ENCODE results near the gene FOXB1.
A peak's percentile ranks its signal among the peaks of the same experiment; 100 is the strongest.

The FOXB1 gene

GRCh38 chr15:60004009-60004845, at the start of gene FOXB1:
Gene FOXB1, plus strand, starts transcription at chr15:60004311. Its CDS starts 653 bp downstream, at chr15:60004964.
- no peak for DNase-seq (ENCODE audit: low read depth in 2 of 3, low spot score in 2 of 3)

GRCh38 chr15:59958288-59958687, 45.8 kb upstream of the FOXB1 start:
- no peak for DNase-seq (ENCODE audit: low read depth in 2 of 3, low spot score in 2 of 3)

GRCh38 chr15:59960318-59960717, 43.8 kb upstream of the FOXB1 start:
- DNase-seq (ENCODE audit: low read depth in 2 of 3, low spot score in 2 of 3) = no peak

DNA sequence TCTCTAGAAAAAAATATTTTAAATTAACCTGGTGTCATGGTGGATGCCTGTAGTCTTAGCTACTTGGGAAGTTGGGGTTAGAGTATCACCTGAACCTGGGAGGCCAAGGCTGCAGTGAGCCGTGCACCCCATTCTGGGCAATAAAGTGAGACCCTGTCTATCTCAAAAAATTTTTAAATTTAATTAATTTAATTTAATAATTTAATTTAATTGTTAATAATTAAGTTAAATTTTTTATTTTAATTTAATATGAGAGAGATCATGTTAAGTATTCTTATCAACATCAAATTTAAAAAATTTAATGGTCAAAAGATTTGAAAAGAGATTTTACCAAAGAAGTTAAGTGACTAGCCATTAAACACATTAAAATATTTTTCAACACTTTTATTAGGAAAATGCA, 40.8 kb upstream of the FOXB1 start:
- DNase-seq (ENCODE audit: low read depth in 2 of 3, low spot score in 2 of 3) = no peak

GRCh38 chr15:59963925-59964324, 40.2 kb upstream of the FOXB1 start:
- no peak for DNase-seq (ENCODE audit: low read depth in 2 of 3, low spot score in 2 of 3)

GRCh38 chr15:59965741-59966140, 38.4 kb upstream of the FOXB1 start:
- DNase-seq (ENCODE audit: low read depth in 2 of 3, low spot score in 2 of 3) = no peak

- no peak for DNase-seq (ENCODE audit: low read depth in 2 of 3, low spot score in 2 of 3)
Observed at GRCh38 chr15:59966262-59966661, 37.8 kb upstream of the FOXB1 start.

GRCh38 chr15:59968314-59968713, 35.8 kb upstream of the FOXB1 start:
- no peak for DNase-seq (ENCODE audit: low read depth in 2 of 3, low spot score in 2 of 3)

- no peak for DNase-seq (ENCODE audit: low read depth in 2 of 3, low spot score in 2 of 3)
Observed at GRCh38 chr15:59972241-59972640, 31.9 kb upstream of the FOXB1 start.

- no peak for DNase-seq (ENCODE audit: low read depth in 2 of 3, low spot score in 2 of 3)
Observed at GRCh38 chr15:59976480-59977271, 27.4 kb upstream of the FOXB1 start.

GRCh38 chr15:59991834-59992233, 12.3 kb upstream of the FOXB1 start:
- no peak for DNase-seq (ENCODE audit: low read depth in 2 of 3, low spot score in 2 of 3)

- DNase-seq (ENCODE audit: low read depth in 2 of 3, low spot score in 2 of 3) = no peak
Observed at GRCh38 chr15:59993041-59993750, 10.9 kb upstream of the FOXB1 start.

DNA sequence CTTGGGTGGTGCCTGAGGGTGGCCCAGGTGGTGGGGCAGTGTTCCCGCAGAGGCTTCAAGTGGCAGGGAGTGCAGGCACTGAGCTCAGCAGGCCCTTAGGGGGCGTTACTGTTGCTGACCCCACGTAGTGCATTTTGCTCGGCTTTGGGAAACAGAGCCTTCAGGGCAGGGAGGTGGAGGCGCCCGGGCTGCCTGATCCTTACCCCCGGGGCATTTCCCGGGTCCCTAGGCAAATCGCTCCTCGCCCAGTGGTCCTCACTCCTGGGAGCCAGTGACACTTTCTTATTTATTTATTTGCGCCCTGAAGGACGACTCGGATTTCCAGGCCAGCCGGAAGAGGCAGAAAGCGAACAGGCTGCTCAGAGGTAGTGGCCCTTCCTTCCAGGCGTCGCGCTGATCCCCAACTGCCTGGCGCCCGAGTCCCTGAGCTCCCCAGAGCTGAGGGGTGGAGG, 10.1 kb upstream of the FOXB1 start:
- DNase-seq (ENCODE audit: low read depth in 2 of 3, low spot score in 2 of 3) = no peak

- DNase-seq (ENCODE audit: low read depth in 2 of 3, low spot score in 2 of 3) = no peak
Observed at GRCh38 chr15:59994526-59994887, 9.6 kb upstream of the FOXB1 start.

DNA sequence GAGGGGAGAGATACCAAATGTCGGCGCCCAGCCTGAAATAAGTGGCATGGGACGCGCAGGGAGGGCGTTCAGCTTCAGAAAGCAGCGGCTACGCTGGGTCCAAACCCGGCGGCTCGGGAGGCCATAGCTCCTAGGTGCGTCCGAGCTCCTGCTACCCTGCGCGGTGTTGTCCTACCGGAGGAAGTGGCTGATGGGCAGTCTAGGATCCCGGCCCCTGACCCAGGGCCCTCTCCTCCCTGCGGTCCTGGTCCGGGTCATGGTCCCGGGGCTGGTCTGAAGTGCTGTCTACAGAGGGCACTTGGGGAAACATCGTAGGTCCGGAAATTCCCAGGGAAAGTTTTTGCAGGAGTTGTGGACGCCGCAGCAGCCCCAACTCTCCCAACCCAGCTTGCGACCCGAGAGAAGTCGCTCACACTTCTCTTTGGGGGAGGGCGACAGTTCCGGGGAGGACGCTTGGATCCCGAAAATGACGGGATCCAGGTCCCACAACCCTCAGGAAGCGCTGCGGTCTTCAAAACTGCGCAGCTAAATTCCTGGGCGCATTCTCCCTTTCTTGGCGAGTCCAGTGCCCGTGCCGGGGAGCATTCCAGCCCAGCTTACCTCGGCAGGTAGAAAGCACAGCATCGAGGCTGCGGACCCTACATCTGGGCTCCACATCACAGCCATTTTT, 9.1 kb upstream of the FOXB1 start:
- no peak for DNase-seq (ENCODE audit: low read depth in 2 of 3, low spot score in 2 of 3)

DNA sequence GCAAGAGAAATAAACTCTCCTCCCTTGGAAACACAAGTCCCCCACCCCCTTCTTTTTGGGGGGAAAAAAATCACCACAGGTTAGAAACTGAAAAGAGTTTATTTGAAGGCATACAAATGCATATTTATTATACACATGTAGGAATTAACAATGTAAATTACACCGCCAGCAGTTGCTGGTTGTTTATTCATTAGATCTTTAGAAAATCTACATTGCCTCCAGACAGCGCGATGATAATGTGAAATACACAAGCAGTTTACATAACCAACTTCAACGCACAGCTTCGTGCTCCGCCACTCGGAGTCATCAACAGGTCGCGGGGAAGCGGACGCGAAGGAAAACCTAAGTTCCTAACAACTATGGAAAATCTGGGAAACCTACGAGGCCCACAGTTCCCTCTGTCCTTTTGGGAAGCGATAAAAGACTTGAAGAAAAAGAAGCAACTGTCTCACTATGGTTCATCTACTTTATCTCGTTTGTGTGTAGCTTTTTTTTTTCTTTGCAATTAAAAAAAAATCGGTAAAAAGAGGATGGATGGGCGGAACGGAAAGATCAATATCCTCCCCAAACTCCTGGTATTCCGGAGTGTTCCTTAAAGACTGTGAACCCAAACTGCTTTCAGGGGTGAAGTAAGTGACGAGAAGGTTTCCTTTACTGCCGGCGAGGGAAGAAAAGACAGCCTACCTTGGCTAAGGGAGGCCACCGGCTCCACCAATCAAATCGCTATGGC, 8.4 kb upstream of the FOXB1 start:
- DNase-seq (ENCODE audit: low read depth in 2 of 3, low spot score in 2 of 3) = no peak

DNA sequence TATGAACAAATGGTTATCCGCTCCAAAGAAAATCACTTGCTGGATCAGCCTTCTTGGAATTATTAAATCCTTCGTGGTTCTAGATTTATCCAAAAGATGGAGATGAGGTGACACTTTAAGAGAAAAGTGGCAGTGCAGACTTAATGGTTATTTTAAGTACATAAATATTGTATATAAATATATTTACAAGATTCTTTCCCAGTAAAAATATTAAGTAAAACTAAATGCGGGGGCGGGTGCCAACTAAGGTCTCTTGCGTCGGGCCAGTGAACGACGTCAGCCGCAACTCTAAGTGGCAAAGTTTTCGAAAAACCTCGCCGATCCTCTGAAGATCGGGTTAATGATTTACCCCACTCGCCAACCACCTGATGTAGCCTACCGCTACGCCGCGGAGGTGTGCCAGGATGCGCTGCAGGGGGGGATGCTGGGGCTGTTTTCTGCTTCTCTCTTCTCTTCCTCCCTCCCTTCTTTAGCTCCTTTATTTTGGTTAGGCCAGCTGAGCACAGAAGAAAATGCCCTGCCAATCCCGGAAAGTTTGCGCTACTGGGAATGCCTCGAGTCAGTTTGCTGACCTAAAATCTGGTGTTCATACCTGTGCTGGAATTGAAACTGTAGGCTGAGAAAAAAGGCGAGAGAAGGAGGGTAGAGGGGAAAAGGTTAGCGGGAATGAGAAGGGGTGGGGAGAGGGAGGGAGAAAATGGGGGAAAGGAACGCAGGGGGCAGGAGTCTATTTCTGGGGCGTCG, 7.6 kb upstream of the FOXB1 start:
- no peak for DNase-seq (ENCODE audit: low read depth in 2 of 3, low spot score in 2 of 3)

DNA sequence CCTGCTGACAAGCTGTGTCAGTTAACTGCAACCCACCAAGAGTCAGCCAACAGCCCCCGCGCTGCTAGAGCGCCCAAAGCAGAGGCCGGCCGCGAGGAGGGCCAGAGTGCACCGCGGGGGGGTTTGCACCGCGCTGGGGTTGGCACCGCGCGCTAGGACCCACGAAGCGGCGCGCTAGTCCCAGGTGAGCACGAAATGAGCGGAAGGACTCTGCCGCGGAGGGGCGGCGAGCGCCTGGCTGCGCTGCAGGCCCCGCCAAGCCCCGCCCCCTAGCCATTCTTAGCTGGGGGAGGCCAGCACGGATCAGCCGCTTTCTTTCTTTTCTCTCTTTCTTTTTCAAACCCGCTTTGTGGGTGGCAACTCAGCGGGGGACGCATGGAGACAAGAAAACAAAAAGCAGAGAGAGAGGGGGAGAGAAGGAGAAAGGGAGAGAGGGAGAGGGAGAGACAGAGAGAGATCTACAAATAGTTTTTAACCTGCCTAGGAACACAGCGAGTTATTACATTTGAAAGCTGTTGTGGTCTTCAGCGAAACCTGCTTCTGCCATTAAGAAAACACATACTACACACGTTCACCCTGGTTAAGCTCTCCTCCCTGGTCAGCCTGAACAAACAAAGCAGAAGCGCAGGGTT, 6.9 kb upstream of the FOXB1 start:
- peak in 1 of 3 experiments; percentile 32 for DNase-seq (ENCODE audit: low read depth in 2 of 3, low spot score in 2 of 3)

- no peak for DNase-seq (ENCODE audit: low read depth in 2 of 3, low spot score in 2 of 3)
Observed at GRCh38 chr15:59998305-59998949, 5.7 kb upstream of the FOXB1 start.

Data from activated CD8-positive, alpha-beta memory T cell treated with anti-CD3 and anti-CD28 coated beads for 48 hours (primary cell).